GM21360 (cell line): Measurements from ENCODE around the gene DTX3.
A peak's percentile ranks its signal among the peaks of the same experiment; 100 is the strongest.
"Not testable (repeated sequence)": the region's sequence is repeated elsewhere in the genome, so short reads cannot be mapped to it uniquely, and the experiment has no call there.

ENCODE experiments used
- ATAC-seq: cut with Tn5 transposase; IDR thresholded peaks from one replicate; pipeline ENCODE4 v1.9.1; 2021; ENCODE audit warnings: mild to moderate bottlenecking, moderate library complexity; ENCODE audit not compliant: unreplicated experiment

The DTX3 gene

GRCh38 chr12:57582440-57582839 is 22.2 kb upstream of the DTX3 start:
- ATAC-seq, result no peak

- peak; percentile 95 for ATAC-seq
These were observed 21.4 kb upstream of the DTX3 start for GRCh38 chr12:57583008-57583831.

GRCh38 chr12:57584050-57584449 is 20.6 kb upstream of the DTX3 start:
- ATAC-seq, result no peak

GRCh38 chr12:57584690-57585089 is 19.9 kb upstream of the DTX3 start:
- no peak for ATAC-seq

GRCh38 chr12:57585156-57585555 is 19.5 kb upstream of the DTX3 start:
- ATAC-seq, result no peak

GRCh38 chr12:57586128-57586527 is 18.5 kb upstream of the DTX3 start:
- no peak for ATAC-seq

- no peak for ATAC-seq
These were observed 17.7 kb upstream of the DTX3 start for GRCh38 chr12:57586832-57587429.

GRCh38 chr12:57588951-57589610 is 15.5 kb upstream of the DTX3 start:
- not testable (repeated sequence) for ATAC-seq

- ATAC-seq, result no peak
These were observed 14.2 kb upstream of the DTX3 start for GRCh38 chr12:57590479-57590863.

GRCh38 chr12:57590864-57591781 is 13.5 kb upstream of the DTX3 start, which contains the start of gene PIP4K2C:
PIP4K2C (plus strand) TSS chr12:57591192; CDS start chr12:57591290, 98 bp downstream.
- peak; percentile 93 for ATAC-seq

GRCh38 chr12:57591782-57592325 is 12.8 kb upstream of the DTX3 start:
- ATAC-seq, result no peak

- no peak for ATAC-seq
These were observed 12.0 kb upstream of the DTX3 start for GRCh38 chr12:57592551-57593165.

- no peak for ATAC-seq
These were observed 11.4 kb upstream of the DTX3 start for GRCh38 chr12:57593187-57593586.

GRCh38 chr12:57600395-57600794 is 4.2 kb upstream of the DTX3 start:
- ATAC-seq, result no peak

- no peak for ATAC-seq
These were observed 2.1 kb upstream of the DTX3 start for GRCh38 chr12:57602544-57602943.

- ATAC-seq, result no peak
These were observed 1.3 kb upstream of the DTX3 start for GRCh38 chr12:57603324-57603723.

GRCh38 chr12:57603815-57604453 is 690 bp upstream of the DTX3 start:
- no peak for ATAC-seq

GRCh38 chr12:57604992-57605810 is 577 bp downstream of the DTX3 start:
- ATAC-seq, result no peak

- no peak for ATAC-seq
These were observed 1.2 kb downstream of the DTX3 start for GRCh38 chr12:57605811-57606311.
